ENCODE results near the gene RABGEF1.

The RABGEF1 gene

GRCh38 chr7:66860767-66861166, 120.2 kb downstream of the RABGEF1 start:
- no peak for DNase-seq
